HG02840 (cell line): ENCODE measurements around the gene COL7A1.
"Not testable (repeated sequence)": the region's sequence is repeated elsewhere in the genome, so short reads cannot be mapped to it uniquely, and the experiment has no call there.

Experiments
- ATAC-seq: cut with Tn5 transposase; IDR thresholded peaks from one replicate; pipeline ENCODE4 v1.9.1; 2021; ENCODE audit warnings: mild to moderate bottlenecking, moderate library complexity, moderate number of reproducible peaks; ENCODE audit not compliant: unreplicated experiment, low FRiP score

The COL7A1 gene

DNA sequence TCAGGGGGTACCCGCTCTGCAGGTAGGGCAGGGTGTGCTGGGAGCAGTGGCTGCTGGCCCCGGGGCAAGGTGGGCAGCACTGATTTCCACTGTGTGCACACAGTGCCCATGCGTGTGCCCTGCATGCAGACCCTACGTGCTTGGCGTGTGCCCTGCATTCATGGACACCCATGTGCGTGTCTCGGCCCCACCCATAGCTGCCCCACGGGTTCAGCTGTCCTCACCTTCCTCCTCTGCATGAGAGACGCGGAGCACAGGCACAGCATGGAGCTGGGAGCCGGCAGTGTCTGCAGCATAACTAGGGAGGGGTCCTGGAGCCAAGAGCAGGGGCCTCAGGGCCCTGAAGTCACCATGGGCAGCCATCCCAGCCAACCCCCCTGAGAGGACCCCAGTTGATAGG is 29.9 kb downstream of the COL7A1 start:
- ATAC-seq: no peak

DNA sequence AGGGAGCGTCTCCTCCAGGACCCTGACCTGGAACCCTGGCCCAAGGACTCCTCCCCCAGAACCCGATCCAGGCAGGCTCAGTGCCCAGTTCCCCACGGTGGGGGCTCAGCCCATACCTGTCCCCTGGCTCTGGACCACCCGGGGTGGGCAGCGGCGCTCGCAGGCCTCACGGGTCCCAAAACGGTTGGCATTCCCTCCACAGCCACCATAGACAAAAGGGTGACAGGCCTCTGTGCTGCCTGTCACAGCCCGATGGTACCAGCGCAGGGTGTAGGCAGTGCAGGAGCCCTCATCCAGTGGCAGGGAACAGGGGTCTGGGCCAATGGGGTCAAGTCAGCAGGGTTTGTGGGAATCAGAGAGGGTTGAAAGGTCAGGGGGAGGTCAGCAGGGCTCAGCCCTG is 30.5 kb downstream of the COL7A1 start:
- ATAC-seq: no peak

DNA sequence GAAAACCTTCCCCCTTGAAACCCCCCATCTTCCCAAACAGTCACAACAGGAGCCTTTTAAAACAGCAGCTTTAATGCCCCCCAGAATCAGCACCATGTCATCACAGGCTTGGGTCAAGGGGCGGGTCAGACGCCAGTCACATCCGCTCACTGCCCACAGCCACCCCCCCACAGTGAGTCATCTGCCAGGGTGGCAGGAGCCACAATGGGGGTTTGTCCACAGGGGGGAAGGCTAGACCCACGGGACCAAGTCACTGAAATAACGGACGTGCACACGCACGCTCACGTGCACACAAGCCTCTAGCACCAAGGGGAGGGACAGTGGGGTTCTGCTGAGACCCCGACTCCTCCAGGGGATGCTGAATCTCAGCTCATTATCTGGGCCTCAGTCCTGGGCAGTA is 31.1 kb downstream of the COL7A1 start:
- no peak for ATAC-seq

DNA sequence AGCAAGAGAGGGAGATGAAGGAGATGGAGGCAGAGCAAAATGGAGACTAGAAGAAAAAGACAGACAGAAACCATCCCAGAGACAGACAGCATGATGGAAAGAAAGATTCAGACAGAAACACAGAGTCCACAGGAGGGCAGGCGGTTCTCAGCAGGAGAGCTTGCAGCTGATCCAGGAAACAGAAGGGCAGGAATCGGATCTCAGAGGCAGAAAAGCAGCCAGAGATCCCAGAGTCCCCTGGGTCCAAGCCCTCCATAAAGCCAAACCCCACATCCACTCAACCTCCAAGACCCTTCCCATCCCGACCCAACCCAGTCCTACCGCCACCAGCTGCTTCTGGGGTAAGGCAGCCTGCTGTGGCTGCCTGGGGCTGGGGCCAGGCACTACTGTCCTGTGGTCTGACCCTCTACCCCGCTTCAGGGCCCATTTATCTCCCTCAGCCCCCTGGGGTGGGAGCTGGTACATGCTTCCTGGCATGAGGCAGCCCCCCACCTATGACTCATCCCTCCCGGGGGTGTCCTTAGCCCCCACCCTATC is 31.7 kb downstream of the COL7A1 start, which contains the start of gene UCN2:
UCN2 (minus strand) TSS at position 400 of the 537 bp plus-strand sequence. CDS start 657 bp downstream, outside the sequence.
- no peak for ATAC-seq

DNA sequence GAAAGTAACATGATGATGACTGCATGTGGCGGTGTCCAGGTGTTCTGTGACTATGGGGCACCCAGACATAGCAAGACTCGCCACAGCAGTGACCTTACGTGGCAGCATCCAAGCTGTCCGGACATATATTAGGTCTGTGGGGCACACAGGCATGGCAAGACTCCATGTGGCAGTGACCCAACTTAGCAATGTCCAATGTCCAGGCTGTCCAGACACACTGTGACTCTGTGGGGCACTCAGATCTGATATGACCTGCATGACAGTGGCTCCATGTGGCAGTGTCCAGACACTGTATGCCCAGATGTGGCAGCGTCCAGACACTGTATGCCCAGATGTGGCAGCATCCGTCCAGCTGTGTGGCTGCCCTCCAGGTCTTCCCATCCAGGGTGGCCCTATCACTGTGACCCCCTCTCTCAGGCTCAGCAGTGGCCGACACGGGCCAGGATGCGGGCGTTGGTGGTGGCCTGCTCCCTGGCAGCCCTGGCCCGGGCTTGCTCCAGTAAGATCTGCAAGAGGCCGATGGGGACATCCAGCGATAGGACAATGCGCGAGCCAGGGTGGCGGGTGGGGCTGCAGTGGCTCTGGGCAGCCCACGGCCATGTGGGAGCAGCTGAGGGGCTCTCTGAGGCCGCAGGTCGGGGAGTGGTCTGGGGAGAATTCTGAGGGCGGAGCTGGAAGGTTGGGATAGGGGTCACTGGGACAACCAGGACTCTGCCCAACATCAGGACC is 32.6 kb downstream of the COL7A1 start:
- ATAC-seq: no peak

DNA sequence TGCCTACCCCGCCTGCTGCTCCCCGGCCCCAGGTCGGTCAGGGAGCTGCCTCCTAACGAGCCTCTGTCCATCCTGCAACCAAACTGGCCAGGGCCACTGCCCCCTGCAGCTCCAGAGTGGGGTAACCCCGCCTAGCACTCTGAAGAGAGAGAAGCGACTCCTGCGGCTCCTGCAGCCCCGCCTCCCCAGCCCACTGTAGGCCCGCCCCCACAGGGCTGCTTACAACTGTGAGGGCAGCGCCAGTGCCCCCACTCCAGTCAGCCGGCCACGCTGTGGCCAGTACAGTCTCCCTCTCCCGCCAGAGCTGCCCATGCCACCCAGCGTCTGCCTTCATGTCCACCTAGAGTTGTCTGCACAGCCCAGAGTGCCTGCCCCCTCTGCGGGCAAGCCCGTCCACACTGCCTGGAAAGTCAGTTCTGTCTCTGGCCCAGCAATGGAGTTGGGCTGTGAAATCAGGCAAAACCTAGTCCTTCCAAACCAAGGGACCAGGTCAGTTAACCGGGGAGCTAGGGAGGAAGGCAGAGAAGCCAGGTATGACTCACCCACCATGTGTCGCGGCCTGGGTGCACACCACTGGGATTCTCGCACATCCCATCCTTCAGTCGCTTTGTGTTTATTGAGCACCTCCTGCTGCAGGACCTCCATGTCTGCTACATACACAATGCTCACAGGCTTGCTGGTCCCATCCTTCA is 33.9 kb downstream of the COL7A1 start:
- ATAC-seq: no peak

DNA sequence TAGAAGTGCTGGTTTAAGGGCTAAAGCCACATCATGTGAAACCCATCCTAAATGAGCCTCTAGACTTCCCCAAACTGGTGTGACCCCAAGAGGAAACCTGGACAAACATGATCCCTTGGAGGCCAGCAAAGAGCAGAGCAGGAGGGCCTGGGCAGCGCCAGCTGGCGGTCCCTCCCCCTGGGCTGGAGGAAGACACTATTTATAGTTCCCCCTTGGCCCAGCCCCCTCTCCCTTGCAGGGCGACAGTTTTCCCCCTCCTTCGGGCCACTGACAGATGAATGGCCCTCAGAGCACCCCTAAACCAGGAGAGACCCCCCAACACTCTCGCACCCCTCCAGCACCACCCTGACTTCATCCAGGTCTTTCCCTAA is 34.5 kb downstream of the COL7A1 start:
- no peak for ATAC-seq

DNA sequence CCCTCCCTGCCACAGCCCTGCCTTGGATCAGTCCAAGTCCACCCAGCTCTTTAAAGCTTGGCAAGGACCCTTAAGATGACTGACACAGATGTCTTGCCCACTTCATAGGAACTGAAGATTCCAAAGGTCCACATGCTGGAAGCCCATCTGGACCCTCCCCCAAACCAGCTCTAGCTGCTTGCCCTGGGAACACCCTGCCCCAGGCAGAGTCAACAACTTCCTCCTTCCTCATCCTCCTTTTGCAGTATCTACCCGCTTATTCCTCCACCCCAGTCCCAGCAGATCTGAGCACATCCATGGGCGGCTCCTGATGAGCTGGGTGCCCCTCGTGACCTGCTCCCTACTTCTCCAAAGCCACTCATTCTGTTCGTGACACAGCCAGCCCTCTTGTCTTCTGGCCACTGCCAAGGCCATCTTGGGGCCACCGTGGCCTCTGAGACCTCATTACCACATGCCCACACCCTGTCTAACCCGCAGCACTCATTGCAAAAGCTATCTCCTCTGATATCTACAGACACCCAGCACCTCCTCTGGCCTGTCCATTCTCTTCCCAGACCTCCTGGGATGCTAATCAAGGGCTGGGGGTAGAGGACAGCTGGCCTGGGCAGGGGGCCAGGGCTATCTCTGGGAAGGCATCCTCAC is 36.5 kb downstream of the COL7A1 start:
- ATAC-seq: no peak

DNA sequence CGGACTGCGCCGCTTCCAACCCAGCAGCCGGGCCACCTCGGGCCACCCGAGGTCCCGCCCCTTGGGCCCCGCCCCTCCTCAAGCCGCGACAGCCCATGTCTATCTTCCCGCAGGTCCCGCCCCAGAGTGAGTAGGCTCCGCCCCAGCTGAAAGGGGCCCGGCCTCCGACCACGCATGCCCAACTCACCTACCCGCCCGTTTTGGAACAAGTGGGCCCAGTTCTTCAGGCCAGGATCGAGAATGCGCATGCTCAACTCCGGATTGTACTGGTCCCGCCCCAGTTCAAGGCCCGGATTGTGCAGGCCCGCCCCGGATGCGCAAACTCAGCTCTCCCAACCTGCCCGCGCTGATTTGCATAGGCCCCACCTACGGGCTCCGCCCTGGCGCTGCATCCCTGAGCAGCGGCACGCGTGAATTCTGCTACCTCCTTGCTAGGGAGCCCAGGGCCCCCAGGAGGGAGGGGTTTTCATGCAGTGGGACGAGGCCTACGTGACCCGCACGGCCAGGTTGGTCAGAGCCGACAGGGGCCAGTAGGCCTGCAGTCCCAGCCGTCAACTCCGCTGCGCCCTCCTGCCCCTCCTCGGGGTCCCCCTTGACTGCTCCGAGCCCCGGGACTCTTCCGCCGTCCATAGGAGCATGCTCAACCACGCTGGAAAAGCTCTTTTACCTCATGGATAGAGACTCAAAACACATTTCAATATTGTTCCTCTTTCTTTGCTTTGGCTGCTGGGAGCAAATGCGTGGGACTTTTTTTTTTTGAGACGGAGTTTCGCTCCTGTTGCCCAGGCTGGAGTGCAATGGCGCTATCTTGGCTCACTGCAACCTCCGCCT is 38.1 kb downstream of the COL7A1 start, which contains the start of gene PFKFB4:
PFKFB4 (minus strand) TSS at position 8 of the 831 bp plus-strand sequence. CDS start 26 bp downstream, outside the sequence.
- ATAC-seq: peak; percentile 90

DNA sequence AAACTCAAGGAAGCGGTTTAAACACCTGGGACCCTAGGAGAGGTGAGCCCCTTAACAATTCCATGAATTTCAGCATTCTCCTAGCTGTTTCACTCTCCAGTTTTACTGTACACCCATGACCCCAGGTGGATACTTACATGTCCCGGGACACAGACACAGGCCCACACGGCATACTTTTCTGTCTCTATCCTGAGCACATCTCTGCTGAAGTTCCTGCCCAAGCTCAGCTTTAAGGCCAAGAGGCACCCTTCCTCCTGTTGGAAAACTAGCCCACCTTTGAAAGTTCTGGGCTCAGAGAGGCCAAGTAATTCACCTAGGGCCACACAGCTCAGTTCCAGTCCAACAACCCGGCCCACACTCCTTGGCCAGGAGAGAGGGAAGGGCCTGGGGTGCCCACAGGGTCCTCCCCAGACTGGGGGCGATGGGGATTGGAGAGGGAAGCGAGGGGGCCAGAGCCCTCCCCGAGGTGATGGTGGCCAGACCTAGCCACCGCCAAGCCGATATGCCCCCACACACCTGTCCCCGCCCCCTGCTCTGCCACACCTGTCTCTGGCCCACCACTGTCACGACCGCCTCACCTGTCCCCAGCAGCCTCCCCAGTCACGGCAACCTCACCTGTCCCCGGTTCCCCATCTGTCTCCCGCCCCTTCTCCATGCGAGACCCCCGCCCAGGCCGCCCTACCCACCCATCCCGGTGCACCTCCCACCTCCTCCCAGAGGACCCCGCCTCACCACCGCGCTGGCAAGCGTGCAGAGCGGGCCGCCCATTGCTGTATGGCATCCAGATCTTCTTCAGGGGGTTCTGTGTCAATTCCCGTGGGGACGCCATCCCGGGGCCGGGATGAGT is 39.0 kb downstream of the COL7A1 start:
- no peak for ATAC-seq

DNA sequence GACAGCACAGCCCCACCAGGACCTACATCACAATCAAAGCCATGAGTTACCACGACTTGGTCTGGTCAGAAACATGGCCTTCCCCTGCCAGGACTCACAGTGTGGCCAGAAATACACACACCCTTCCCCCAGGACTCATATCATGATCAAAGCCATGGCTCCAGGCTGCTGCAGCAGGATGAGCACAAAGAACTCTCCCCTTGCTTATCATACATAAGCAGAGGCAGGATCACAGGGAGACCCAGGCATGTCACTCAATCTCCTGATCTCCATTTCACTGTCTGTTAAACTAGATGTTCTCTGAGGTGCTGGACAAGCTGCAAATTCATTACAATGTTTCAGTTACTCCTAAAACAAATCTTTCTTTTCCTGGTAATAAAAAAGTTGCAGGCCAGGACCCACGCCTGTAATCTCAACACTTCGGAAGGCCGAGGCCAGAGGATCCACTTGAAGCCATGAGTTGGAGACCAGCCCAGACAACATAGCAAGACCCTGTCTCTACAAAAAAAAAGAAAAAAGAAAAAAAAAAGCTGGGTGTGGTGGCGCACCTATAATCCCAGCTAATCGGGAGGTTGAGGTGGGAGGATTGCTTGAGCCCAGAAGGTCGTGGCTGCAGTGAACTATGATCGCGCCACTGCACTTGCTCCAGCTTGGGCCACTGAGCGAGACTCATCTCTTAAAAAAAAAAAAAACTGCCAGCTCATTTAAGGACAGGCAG is 39.7 kb downstream of the COL7A1 start:
- ATAC-seq: no peak

DNA sequence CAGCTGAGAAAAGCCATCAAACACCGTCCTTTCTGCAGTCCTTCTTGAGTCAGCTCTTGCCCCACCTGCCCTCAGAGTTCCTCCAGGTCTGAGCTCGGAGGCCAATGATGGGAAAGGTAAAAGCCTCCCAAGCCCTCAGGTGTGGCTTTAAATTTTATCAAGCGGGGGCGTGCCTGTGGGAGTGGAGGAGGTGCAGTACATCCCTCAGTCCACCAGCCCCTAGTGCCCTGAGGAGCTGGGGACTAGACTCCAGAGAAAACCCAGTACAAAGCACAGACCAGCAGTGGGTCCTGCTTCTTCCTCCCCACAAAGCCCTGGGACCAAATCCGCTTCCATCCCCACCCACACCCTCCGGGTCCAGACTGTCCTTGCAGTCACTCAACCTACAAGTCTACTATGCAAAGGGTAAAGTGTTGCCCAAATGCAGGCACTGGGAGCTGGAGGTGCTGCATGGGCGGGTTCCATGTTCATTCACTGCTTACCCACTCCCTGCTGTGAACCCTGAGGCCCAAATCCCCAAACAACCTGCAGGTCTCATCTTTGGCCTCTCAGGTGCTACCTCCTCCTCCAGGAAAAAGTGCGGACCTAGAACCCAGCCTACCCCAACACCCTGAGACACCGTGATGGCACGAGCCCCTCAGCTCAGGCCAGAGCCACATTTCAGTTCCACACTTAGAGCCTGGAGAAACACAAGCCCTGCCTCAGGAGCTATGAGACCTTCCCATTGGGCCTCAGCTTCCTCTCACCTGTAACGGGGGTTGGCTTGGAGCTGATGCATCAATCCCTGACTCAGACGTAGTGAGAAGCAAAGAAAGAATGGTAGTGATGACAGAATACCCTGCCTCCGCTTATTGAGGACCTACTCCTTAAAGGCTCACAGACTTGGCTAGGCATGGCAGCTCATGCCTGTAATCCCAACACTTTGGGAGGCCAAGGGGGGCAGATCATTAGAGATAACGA is 41.0 kb downstream of the COL7A1 start:
- no peak for ATAC-seq

DNA sequence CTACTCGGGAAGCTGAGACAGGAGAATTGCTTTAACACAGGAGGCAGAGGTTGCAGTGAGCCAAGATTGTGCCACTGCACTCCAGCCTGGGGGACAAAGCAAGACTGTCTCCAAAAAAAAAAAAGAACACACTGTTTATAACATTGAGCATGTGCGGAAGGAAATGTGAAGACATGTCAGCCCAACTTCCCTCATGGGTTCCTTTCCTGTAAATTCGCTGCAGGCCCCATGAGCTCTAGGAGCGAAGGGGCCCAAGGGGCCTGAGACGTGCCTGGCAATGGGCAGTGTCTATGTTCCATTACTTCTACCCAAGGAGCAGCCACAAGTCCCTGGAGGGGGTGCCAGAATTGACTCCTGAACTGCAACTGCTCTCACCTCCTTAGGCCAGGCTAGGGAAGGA is 41.8 kb downstream of the COL7A1 start:
- ATAC-seq: no peak

DNA sequence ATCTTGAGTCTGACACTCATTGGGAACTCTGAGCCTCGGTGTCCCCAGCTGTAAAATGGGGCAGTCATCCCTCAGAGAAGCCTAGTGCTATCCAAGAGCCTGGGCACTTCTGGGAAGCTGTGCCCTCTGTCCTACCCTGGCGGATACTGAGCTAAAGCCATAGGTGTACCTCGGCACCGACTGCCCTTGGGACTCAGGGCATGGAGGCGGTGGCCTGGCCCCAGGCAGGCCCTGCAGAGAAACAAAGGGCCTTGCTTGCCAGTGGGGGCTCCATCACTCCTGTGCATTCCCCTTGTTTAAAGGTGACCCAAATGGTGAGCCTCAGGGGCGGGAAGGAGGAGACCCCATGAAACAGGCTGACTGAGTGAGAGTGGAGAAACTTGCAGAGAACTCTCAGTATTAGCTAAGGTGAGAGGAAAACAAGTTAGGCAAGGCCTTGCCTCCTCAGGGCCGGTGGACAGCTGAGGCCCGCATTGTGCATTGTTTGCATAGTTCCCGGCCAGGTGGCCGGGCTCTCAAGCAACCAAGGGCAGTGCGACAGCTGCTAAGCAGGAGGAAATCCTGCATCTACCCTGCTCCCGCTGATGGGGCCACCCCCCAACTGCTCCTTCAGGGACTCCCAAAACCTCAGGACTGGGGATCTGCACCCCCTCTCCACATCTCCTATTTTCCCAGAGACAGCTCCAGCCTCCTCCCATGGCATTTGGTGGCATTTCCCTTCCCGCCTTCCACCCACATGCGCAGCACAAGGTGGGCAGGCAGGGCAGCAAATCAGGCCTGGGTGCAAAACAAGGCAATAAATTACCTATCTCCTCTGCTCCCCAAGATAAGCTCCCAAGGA is 42.8 kb downstream of the COL7A1 start:
- no peak for ATAC-seq

DNA sequence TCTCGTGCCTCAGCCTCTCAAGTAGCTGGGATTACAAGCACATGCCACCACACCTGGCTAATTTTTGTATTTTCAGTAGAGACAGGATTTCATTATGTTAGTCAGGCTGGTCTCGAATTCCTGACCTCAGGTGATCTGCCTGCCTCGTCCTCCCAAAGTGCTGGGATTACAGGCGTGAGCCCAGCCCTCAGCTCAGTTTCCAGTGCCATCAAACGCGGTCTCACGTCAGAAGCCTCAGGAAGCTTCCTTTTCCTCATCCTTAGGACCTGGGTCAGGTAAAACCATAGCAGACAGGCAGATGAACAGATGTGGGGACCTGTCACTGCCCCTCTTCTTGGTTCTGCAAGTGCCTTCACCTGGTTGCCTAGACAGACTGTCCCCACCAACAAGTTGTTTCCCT is 43.5 kb downstream of the COL7A1 start:
- ATAC-seq: not testable (repeated sequence)

DNA sequence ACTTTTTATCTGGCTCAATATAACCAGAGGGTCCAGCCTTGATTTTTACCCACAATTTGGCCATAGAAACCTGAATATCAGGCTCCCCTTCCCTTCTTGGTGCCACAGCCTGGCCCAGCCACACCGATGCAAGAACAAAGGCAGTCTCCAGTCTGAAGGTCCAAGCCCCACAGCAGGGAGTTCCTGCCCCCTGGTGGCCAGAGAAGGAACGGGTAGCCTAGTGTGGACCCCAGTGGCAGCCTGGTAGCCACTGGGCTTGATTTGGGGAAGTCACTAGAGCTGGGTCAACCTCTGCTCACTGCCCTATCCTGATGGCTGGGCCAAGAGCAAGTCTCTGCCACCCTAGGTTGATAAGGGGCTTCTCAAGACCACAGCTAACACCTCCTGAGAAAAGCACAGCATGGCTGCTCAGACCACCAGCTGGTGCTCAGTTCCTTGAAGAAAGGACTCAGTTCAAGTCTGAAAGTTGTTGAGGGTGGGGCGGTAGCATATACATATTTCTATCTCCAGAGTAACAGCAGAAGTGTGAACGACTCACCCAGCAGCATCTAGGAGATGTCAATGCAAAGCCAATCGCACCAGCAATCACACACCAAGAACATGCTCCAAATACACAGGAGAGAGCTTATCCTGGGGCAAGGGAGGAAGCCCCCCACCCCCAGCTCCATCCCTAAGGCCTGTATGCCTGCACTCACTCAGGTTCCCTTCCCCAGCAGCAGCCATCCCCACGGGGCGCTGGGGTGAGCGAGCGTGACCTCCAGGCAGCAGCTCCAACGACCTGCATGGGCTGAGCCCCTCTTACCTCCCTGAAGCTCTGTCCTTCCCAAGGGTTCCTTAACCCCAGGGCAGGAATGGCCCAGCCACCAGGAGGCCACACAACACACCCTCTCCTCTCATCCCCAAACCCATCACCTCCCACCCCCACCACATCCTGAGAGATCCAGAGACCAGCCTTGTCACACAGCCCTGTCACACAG is 46.1 kb downstream of the COL7A1 start:
- ATAC-seq: no peak
